Mesenchymal stem cell (in vitro differentiated cells and primary cell): ENCODE results near the gene PRPF39.

Experiments used
- DNase-seq: peaks from one replicate; pipeline ENCODE4 v3.0.0-alpha.2; 2013
- H2AFZ ChIP-seq: one replicate; pipeline ENCODE4 v1.6.1; 2013; ENCODE audit warnings: low read depth, mild to moderate bottlenecking, control low read depth, inconsistent platforms, low read length, moderate library complexity
- H2AK5ac ChIP-seq: 2 replicates; pipeline ENCODE4 v1.6.1; 2013; ENCODE audit warnings: low read length, moderate library complexity, mild to moderate bottlenecking, inconsistent platforms; ENCODE audit not compliant: severe bottlenecking
- H2BK120ac ChIP-seq: one replicate; pipeline ENCODE4 v1.6.1; 2013; ENCODE audit warnings: low read depth, mild to moderate bottlenecking, inconsistent platforms, low read length, moderate library complexity
- H2BK12ac ChIP-seq, 2 experiments: one replicate each; pipeline ENCODE4 v1.6.1; 2013; ENCODE audit warnings: inconsistent platforms in 2 of 2, low read length in 2 of 2, mild to moderate bottlenecking in 2 of 2, moderate library complexity in 2 of 2, control low read depth in 1 of 2
- H2BK15ac ChIP-seq: one replicate; pipeline ENCODE4 v1.6.1; 2013; ENCODE audit warnings: mild to moderate bottlenecking, low read depth, inconsistent platforms; ENCODE audit not compliant: poor library complexity, severe bottlenecking
- H2BK5ac ChIP-seq: 2 replicates; pipeline ENCODE4 v1.6.1; 2013; ENCODE audit warnings: low read depth, mild to moderate bottlenecking, low read length, control low read depth, inconsistent platforms; ENCODE audit not compliant: poor library complexity, severe bottlenecking
- H3K14ac ChIP-seq, 2 experiments: one replicate each; pipeline ENCODE4 v1.6.1; 2013; ENCODE audit warnings: inconsistent platforms in 2 of 2, low read length in 2 of 2, control low read depth in 1 of 2, mild to moderate bottlenecking in 1 of 2, moderate library complexity in 1 of 2
- H3K18ac ChIP-seq, 2 experiments: one replicate each; pipeline ENCODE4 v1.6.1; 2013; ENCODE audit warnings: inconsistent platforms in 2 of 2, low read length in 2 of 2, control low read depth in 1 of 2, low read depth in 1 of 2, mild to moderate bottlenecking in 1 of 2
- H3K23ac ChIP-seq, 2 experiments: one replicate each; pipeline ENCODE4 v1.6.1; 2013; ENCODE audit warnings: inconsistent platforms in 2 of 2, low read length in 2 of 2, mild to moderate bottlenecking in 2 of 2, moderate library complexity in 2 of 2, control low read depth in 1 of 2
- H3K27ac ChIP-seq: 2 replicates; pipeline ENCODE4 v1.5.1; 2013; ENCODE audit warnings: mild to moderate bottlenecking, moderate library complexity, low read length, control low read depth, inconsistent platforms; ENCODE audit not compliant: poor library complexity, severe bottlenecking
- H3K27me3 ChIP-seq, 2 experiments: 2 replicates each; pipeline versions ENCODE4 v1.6.1 to v1.7.0; 2013; ENCODE audit warnings: low read length in 2 of 2, mild to moderate bottlenecking in 2 of 2, moderate library complexity in 2 of 2, control low read depth in 1 of 2, inconsistent platforms in 1 of 2; ENCODE audit not compliant: control insufficient read depth in 1 of 2, insufficient read depth in 1 of 2
- H3K36me3 ChIP-seq, 2 experiments: 2 replicates each; pipeline versions ENCODE4 v1.6.1 to v1.7.0; 2013; ENCODE audit warnings: low read length in 2 of 2, control low read depth in 1 of 2, inconsistent platforms in 1 of 2, low read depth in 1 of 2, mild to moderate bottlenecking in 1 of 2; ENCODE audit not compliant: insufficient read depth in 2 of 2, control insufficient read depth in 1 of 2
- H3K4ac ChIP-seq, 2 experiments: one replicate each; pipeline ENCODE4 v1.6.1; 2013; ENCODE audit warnings: inconsistent platforms in 2 of 2, low read length in 2 of 2, mild to moderate bottlenecking in 2 of 2, moderate library complexity in 2 of 2, control low read depth in 1 of 2, low read depth in 1 of 2
- H3K4me1 ChIP-seq: 2 replicates; pipeline ENCODE4 v1.6.1; 2013; ENCODE audit warnings: low read depth, low read length, control low read depth; ENCODE audit not compliant: control insufficient read depth, insufficient read depth
- H3K4me2 ChIP-seq: 2 replicates; pipeline ENCODE4 v1.6.1; 2013; ENCODE audit warnings: low read length, mild to moderate bottlenecking, inconsistent platforms; ENCODE audit not compliant: poor library complexity, severe bottlenecking
- H3K4me3 ChIP-seq, 2 experiments: 2 replicates each; pipeline versions ENCODE4 v1.5.1 to v1.7.0; 2013; ENCODE audit warnings: low read length in 2 of 2, mild to moderate bottlenecking in 2 of 2, control low read depth in 1 of 2, low read depth in 1 of 2; ENCODE audit not compliant: insufficient read depth in 1 of 2
- H3K79me1 ChIP-seq: replicated peaks from 2 replicates; pipeline ENCODE4 v1.6.1; 2013; ENCODE audit warnings: mild to moderate bottlenecking, control low read depth, low read length, inconsistent platforms; ENCODE audit not compliant: poor library complexity, severe bottlenecking
- H3K9ac ChIP-seq: 2 replicates; pipeline ENCODE4 v1.7.0; 2013; ENCODE audit warnings: mild to moderate bottlenecking, low read length, moderate library complexity
- H3K9me3 ChIP-seq: 2 replicates; pipeline ENCODE4 v1.7.0; 2013; ENCODE audit warnings: mild to moderate bottlenecking, low read length; ENCODE audit not compliant: control insufficient read depth
- H4K8ac ChIP-seq: one replicate; pipeline ENCODE4 v1.6.1; 2013; ENCODE audit warnings: inconsistent platforms, mild to moderate bottlenecking, low read length, moderate library complexity
- H4K91ac ChIP-seq: one replicate; pipeline ENCODE4 v1.6.1; 2013; ENCODE audit warnings: mild to moderate bottlenecking, low read length, inconsistent platforms
- WGBS: methylation state at CpG from one replicate; pipeline ENCODE4 v1.1.7; 2013; ENCODE audit warnings: mixed read lengths; 5-methylcytosine and 5-hydroxymethylcytosine counted together

PRPF39 gene

DNA sequence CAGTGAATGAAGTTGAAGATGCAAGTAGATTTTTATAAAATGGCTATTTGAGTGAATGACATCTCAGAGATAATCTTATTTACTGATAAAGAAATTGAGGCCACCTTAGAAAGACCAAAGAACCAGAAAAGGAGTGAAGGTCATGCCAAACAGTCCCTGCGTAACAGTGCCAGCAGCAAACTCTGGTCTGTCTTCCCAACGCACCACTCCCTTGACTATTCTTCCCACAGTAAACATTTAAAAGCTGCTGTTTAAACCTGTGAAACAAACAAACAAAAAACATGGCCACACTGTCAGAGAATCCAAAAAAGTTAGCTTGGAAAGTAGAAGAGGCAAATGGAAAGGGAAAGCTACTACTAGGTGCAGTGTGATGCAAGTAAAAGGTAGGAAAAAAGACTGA is 1.5 kb upstream of the PRPF39 start:
- Histone ChIP-seq H2BK120ac (no peak overlapping the region), H3K27me3 (no peaks in the 10 kb centered on the region), H3K4ac (no peak overlapping the region), H2BK15ac (no peak overlapping the region), H4K8ac (no peak overlapping the region), H4K91ac (no peak overlapping the region), H3K4me2 (no peak overlapping the region), H3K18ac (no peak overlapping the region), H2BK12ac (no peak overlapping the region), H3K27ac (no peak overlapping the region), H3K4me3 (no peak overlapping the region), H3K9ac (no peak overlapping the region), H3K23ac (no peak overlapping the region), H3K4me1 (peaks cover 5% of the 10 kb centered on the region), H2BK5ac (no peak overlapping the region), H3K79me1 (no peaks in the 10 kb centered on the region), H3K14ac (no peak overlapping the region), H2AFZ (no peak overlapping the region), H3K9me3 (no peaks in the 10 kb centered on the region), H3K36me3 (no peaks in the 10 kb centered on the region), H2AK5ac (no peak overlapping the region)
- DNase-seq, result no peak
- WGBS, result 100% methylated on average over 1 of the region's 2 CpGs

- Histone ChIP-seq H3K4ac (peak overlapping the region in 1 of 2 experiments; percentile 63), H2AK5ac (no peak overlapping the region), H2BK120ac (no peak overlapping the region), H3K18ac (peak overlapping the region in 1 of 2 experiments; percentile 16), H3K14ac (no peak overlapping the region), H2BK15ac (no peak overlapping the region), H2AFZ (peak overlapping the region; percentile 58), H3K79me1 (no peaks in the 10 kb centered on the region), H4K8ac (peak overlapping the region; percentile 1), H3K4me3 (peak overlapping the region; percentile 69 to 91), H3K23ac (no peak overlapping the region), H3K27me3 (no peaks in the 10 kb centered on the region), H2BK5ac (no peak overlapping the region), H4K91ac (no peak overlapping the region), H3K9me3 (no peaks in the 10 kb centered on the region), H3K36me3 (no peaks in the 10 kb centered on the region), H3K9ac (peak overlapping the region; percentile 87), H2BK12ac (no peak overlapping the region), H3K27ac (no peak overlapping the region), H3K4me2 (peak overlapping the region; percentile 82), H3K4me1 (peaks cover 5% of the 10 kb centered on the region)
- no peak for DNase-seq
- 5% methylated on average over 6 of the region's 10 CpGs for WGBS
Measured at GRCh38 chr14:45083617-45083975, 320 bp upstream of the PRPF39 start.

GRCh38 chr14:45084946-45085346 is 1.0 kb downstream of the PRPF39 start:
- no peak overlapping the region for H2BK120ac ChIP-seq
- H3K27me3 ChIP-seq, result no peaks in the 10 kb centered on the region
- no peak overlapping the region for H3K27ac ChIP-seq
- H3K4ac ChIP-seq, result no peak overlapping the region
- H2AK5ac ChIP-seq, result no peak overlapping the region
- no peak overlapping the region for H2BK5ac ChIP-seq
- peak overlapping the region in 1 of 2 experiments; percentile 91 for H3K4me3 ChIP-seq
- no peaks in the 10 kb centered on the region for H3K36me3 ChIP-seq
- H3K4me1 ChIP-seq, result peaks cover 7% of the 10 kb centered on the region
- no peak overlapping the region for H3K14ac ChIP-seq
- H3K79me1 ChIP-seq, result no peaks in the 10 kb centered on the region
- H3K9me3 ChIP-seq, result no peaks in the 10 kb centered on the region
- no peak overlapping the region for H4K8ac ChIP-seq
- 6% methylated on average over 2 of the region's 4 CpGs for WGBS
- H2BK15ac ChIP-seq, result no peak overlapping the region
- H3K18ac ChIP-seq, result no peak overlapping the region
- H3K23ac ChIP-seq, result no peak overlapping the region
- no peak overlapping the region for H2AFZ ChIP-seq
- no peak overlapping the region for H4K91ac ChIP-seq
- peak; percentile 85 for DNase-seq
- peak overlapping the region; percentile 95 for H3K9ac ChIP-seq
- H3K4me2 ChIP-seq, result peak overlapping the region; percentile 13
- H2BK12ac ChIP-seq, result no peak overlapping the region

GRCh38 chr14:45089813-45090212 is 5.9 kb downstream of the PRPF39 start:
- Histone ChIP-seq H3K27me3 (no peaks in the 10 kb centered on the region), H4K8ac (no peak overlapping the region), H3K23ac (no peak overlapping the region), H3K18ac (no peak overlapping the region), H3K9ac (peak overlapping the region; percentile 47), H3K14ac (no peak overlapping the region), H3K27ac (no peak overlapping the region), H2BK120ac (no peak overlapping the region), H3K4ac (no peak overlapping the region), H4K91ac (no peak overlapping the region), H3K4me2 (no peak overlapping the region), H3K36me3 (peaks cover 0 to 3% of the 10 kb centered on the region in 2 experiments), H2AK5ac (no peak overlapping the region), H2AFZ (no peak overlapping the region), H2BK15ac (no peak overlapping the region), H3K79me1 (no peaks in the 10 kb centered on the region), H3K4me1 (peaks cover 9% of the 10 kb centered on the region), H3K4me3 (no peak overlapping the region), H3K9me3 (no peaks in the 10 kb centered on the region), H2BK5ac (no peak overlapping the region), H2BK12ac (no peak overlapping the region)
- no CpG with 5 or more reads among the region's 1 CpG for WGBS
- no peak for DNase-seq
